Psoas muscle (tissue), 8 donors: ENCODE data around the gene CACNA1D. TPM values are rescaled to one million over a fixed set of nuclear protein-coding genes. Genes with fewer than 3 reads are reported as not detected.

Experiments used
- ATAC-seq, 4 donors: fragments of 200-7000 bp; cut with Tn5 transposase; one replicate each; pipeline ENCODE4 v1.9.1; 2020; ENCODE audit warnings: moderate library complexity in 3 of 4, mild to moderate bottlenecking in 2 of 4
- DNase-seq, 2 donors: peaks; one replicate each; pipeline ENCODE4 v3.0.0-alpha.2; 2020
- H3K27ac ChIP-seq: fragments of 200-600 bp; one replicate; pipeline ENCODE4 v1.8.0; 2022
- H3K27me3 ChIP-seq, 3 donors: fragments of 200-600 bp in 1 of 3; one replicate each; pipeline versions ENCODE4 v1.6.1 to v1.8.0; 2013 to 2022; ENCODE audit warnings: low read length in 2 of 3, mild to moderate bottlenecking in 2 of 3, moderate library complexity in 1 of 3; ENCODE audit not compliant: insufficient read depth in 3 of 3
- H3K36me3 ChIP-seq, 2 donors: fragments of 200-600 bp in 1 of 2; one replicate each; pipeline versions ENCODE4 v1.6.1 to v1.8.0; 2013 to 2022; ENCODE audit warnings: low read depth in 1 of 2, mild to moderate bottlenecking in 1 of 2, moderate library complexity in 1 of 2; ENCODE audit not compliant: insufficient read depth in 1 of 2
- H3K4me1 ChIP-seq: fragments of 200-600 bp; one replicate; pipeline ENCODE4 v1.8.0; 2022
- H3K4me3 ChIP-seq: fragments of 200-600 bp; one replicate; pipeline ENCODE4 v1.8.0; 2022; ENCODE audit warnings: mild to moderate bottlenecking
- H3K9me3 ChIP-seq: fragments of 200-600 bp; one replicate; pipeline ENCODE4 v1.8.0; 2022
- WGBS, 3 donors: extraction: QIAGEN DNeasy Blood & Tissue Kit; methylation state at CpG; one replicate each; pipeline versions ENCODE4 v1.1.6 to v1.1.7; 2013; 5-methylcytosine and 5-hydroxymethylcytosine counted together
- intact Hi-C, 2 donors: fragments of 100-400 bp; cut with DNase I; formaldehyde crosslinking; loops; one replicate each; pipeline versions ENCODE4 v1.11.0 to v1.14.2; 2022
- polyA plus RNA-seq, 3 donors: library from polyadenylated mRNA; stranded (reverse); fragments of 200-250 nt; gene quantifications; one replicate each; pipeline ENCODE4 v1.2.3, GENCODE V29; 2013
- total RNA-seq, 4 donors: library from RNA; stranded (reverse); fragmentation: NEBNext Ultra II Directional in 2 of 4; extraction: Animal tissue kit (Norgen Biotek cat#: 25700) in 2 of 4; gene quantifications; one replicate each; pipeline versions ENCODE4 v1.2.1 to v1.2.4, GENCODE V29; 2021 to 2023
- TF ChIP-seq, protein P1 (sequence below): fragments of 200-600 bp; IDR thresholded peaks from one replicate; pipeline ENCODE4 v1.8.0; 2022; ENCODE audit warnings: antibody characterized with exemption
- donor health status: healthy with polysubstance abuse.
- donor health status: DM: no; HTN: no; CAD: no; lungs with moderate emphysema.
- donor health status: Bipolar disorder and iron deficiency.
- donor health status: healthy.
- donor health status: DM: yes; HTN: yes; CAD: no.
- donor health status: DM: no; HTN: no; CAD: no.
- donor health status: DM: no; HTN: no; CAD: no.
- donor health status: DM: yes; HTN: yes; CAD: no.

CACNA1D gene
- total and polyA plus RNA-seq, 7 donors = 0.05 to 0.82 (median 0.28) TPM; not detected in 2

DNA sequence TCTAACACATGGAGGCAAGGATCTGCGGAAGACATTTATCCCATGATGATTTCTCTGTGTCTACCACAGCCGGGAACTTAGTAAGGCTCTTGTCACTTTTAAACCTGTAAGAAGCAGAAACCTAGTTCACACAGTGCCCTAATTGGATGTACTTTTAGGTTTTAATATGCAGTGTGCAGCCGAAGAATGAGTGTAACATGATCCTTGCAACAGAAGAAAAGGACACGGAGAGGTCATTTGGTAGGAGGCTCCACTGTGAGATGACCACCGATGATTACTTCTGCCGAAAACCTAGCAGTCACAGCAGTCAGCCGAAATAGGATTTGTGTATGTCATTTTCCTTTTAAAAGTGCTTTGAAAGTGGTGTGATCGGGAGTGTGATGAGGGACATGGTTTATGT, 6.8 kb downstream of the CACNA1D start:
- TF ChIP-seq, protein P1, sequence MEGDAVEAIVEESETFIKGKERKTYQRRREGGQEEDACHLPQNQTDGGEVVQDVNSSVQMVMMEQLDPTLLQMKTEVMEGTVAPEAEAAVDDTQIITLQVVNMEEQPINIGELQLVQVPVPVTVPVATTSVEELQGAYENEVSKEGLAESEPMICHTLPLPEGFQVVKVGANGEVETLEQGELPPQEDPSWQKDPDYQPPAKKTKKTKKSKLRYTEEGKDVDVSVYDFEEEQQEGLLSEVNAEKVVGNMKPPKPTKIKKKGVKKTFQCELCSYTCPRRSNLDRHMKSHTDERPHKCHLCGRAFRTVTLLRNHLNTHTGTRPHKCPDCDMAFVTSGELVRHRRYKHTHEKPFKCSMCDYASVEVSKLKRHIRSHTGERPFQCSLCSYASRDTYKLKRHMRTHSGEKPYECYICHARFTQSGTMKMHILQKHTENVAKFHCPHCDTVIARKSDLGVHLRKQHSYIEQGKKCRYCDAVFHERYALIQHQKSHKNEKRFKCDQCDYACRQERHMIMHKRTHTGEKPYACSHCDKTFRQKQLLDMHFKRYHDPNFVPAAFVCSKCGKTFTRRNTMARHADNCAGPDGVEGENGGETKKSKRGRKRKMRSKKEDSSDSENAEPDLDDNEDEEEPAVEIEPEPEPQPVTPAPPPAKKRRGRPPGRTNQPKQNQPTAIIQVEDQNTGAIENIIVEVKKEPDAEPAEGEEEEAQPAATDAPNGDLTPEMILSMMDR = no peak
- no peak for DNase-seq
- H3K27ac ChIP-seq = no peak overlapping the region
- 41 to 47% (median 44%) methylated on average over 8 of the region's 8 CpGs for WGBS, 3 donors
- H3K27me3 ChIP-seq = peaks cover 6 to 18% (median 16%) of the 10 kb centered on the region in 3 donors
- intact Hi-C loops = no loop called here
- no peaks in the 10 kb centered on the region for H3K36me3 ChIP-seq
- H3K4me1 ChIP-seq = no peaks in the 10 kb centered on the region
- no peak overlapping the region for H3K4me3 ChIP-seq
- H3K9me3 ChIP-seq = no peaks in the 10 kb centered on the region
- no peak for ATAC-seq

DNA sequence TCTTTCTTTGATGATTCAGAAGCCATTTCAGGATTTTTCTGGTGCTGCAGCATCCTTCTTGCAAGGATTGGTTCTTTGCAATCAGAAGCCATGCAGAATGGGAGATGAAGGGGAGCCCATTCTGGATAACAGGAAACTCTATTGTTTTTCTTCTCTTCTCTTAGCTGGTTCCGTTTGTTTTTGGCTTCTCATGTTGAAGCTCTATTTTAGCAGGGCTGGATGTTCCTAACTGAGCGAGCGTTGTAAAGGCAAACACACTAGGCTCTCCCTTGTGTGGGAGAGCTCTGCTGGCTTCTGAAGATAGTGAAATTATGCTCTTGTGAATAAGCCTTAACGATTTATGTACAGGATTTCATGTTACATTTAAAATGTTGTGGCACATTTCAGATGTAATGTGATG, 8.3 kb downstream of the CACNA1D start:
- H3K36me3 ChIP-seq = no peaks in the 10 kb centered on the region
- 53 to 64% (median 58%) methylated on average over 4 of the region's 4 CpGs for WGBS, 3 donors
- ATAC-seq (no peak), DNase-seq (no peak)
- TF ChIP-seq, protein P1 = no peak
- intact Hi-C loops = no loop called here
- H3K4me1 ChIP-seq = no peaks in the 10 kb centered on the region
- no peaks in the 10 kb centered on the region for H3K9me3 ChIP-seq
- no peak overlapping the region for H3K27ac ChIP-seq
- H3K27me3 ChIP-seq = peaks cover 0 to 13% (median 4%) of the 10 kb centered on the region in 3 donors
- H3K4me3 ChIP-seq = no peak overlapping the region

DNA sequence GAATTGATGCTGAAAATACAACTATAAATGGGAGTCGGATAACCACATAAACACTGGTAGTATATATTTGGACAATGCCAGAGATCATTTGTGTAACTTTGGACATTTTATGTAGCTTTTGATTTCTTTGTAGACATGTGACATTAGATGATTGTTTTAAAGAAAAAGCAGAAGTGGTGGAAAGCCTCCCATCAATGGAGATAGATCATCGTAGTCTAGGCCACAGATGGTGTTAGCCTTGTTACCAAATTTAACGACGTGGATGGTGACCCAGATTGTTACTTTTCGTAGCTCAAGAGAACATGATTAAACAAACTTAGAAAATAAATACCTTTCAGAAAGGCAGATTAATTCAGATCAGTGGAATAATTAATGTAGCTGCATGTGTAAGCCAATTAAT, 8.8 kb downstream of the CACNA1D start:
- 87 to 89% (median 87%) methylated on average over 5 of the region's 5 CpGs for WGBS, 3 donors
- intact Hi-C loops = no loop called here
- H3K27me3 ChIP-seq = peaks cover 0 to 12% (median 4%) of the 10 kb centered on the region in 3 donors

DNA sequence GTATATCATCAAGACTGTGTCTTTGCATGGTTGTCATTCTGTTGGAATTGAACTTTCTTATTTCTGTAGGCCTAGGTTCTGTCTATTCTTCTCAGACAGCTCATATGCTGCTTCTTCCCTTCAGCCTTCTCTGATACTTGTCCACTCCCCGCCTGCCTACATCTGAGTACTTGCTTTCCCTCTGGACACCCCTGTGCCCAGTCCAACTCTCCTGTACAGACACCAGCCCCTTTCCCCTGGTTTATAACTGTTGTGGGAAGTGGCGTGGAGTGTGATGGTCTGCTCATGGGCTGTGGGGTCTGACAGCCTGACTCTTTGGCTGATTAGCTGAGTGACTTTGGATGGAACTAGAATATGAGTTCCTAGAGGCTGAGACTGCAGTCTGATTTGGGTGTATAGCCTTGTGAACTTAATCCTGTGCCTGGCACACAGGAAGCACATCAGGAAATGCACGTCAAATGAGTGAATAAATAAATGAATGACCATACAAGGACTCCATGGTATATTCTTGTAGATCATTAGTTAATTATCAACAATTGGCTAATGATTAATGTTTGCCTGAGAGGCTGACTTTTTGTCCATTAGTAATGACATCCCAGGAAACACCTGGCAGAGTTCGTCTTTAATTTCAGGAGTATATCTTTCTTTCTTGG, 11.8 kb downstream of the CACNA1D start:
- Histone ChIP-seq H3K36me3 (no peaks in the 10 kb centered on the region), H3K9me3 (no peaks in the 10 kb centered on the region), H3K4me1 (no peaks in the 10 kb centered on the region), H3K4me3 (no peak overlapping the region), H3K27ac (no peak overlapping the region), H3K27me3 (peaks cover 3 to 27% (median 13%) of the 10 kb centered on the region in 3 donors)
- DNase-seq = no peak
- intact Hi-C loops = no loop called here
- ATAC-seq = no peak
- 70 to 74% (median 74%) methylated on average over 4 of the region's 4 CpGs for WGBS, 3 donors
- TF ChIP-seq, protein P1 = no peak

More for the DNA sequence above, 8.8 kb downstream of the CACNA1D start:
- TF ChIP-seq, protein P1 = no peak
- DNase-seq (no peak), ATAC-seq (no peak)
- no peaks in the 10 kb centered on the region for H3K36me3 ChIP-seq
- H3K4me3 ChIP-seq = no peak overlapping the region
- H3K9me3 ChIP-seq = no peaks in the 10 kb centered on the region
- no peak overlapping the region for H3K27ac ChIP-seq
- no peaks in the 10 kb centered on the region for H3K4me1 ChIP-seq

DNA sequence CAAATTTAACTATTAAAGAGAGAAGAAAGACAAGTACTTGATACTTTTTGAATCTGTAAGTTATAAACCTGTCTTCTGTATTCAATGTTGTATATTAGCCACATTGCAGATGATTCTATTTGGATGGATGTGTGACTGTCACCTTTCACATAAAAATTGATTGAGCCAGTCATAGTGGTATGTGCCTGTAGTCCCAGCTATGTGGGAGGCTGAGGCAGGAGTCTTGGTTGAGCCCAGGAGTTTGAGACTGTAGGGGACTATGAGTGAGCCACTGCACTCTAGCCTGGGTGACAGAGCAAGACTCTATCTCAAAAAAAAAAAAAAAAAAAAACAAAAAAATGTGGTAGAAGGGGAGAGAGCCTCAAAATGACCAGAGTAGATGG, 12.3 kb downstream of the CACNA1D start:
- Histone ChIP-seq H3K4me3 (no peak overlapping the region), H3K4me1 (no peaks in the 10 kb centered on the region), H3K27me3 (peaks cover 3 to 27% (median 13%) of the 10 kb centered on the region in 3 donors), H3K27ac (no peak overlapping the region), H3K9me3 (no peaks in the 10 kb centered on the region), H3K36me3 (no peaks in the 10 kb centered on the region)
- ATAC-seq = no peak
- TF ChIP-seq, protein P1 = no peak
- intact Hi-C loops = no loop called here
- DNase-seq = no peak
